GM19372 (cell line): ENCODE measurements around the gene RBM28.

Experiments
- ATAC-seq: cut with Tn5 transposase; IDR thresholded peaks from one replicate; pipeline ENCODE4 v1.9.1; 2021; ENCODE audit warnings: mild to moderate bottlenecking, low read depth, moderate library complexity; ENCODE audit not compliant: unreplicated experiment

RBM28 gene

DNA sequence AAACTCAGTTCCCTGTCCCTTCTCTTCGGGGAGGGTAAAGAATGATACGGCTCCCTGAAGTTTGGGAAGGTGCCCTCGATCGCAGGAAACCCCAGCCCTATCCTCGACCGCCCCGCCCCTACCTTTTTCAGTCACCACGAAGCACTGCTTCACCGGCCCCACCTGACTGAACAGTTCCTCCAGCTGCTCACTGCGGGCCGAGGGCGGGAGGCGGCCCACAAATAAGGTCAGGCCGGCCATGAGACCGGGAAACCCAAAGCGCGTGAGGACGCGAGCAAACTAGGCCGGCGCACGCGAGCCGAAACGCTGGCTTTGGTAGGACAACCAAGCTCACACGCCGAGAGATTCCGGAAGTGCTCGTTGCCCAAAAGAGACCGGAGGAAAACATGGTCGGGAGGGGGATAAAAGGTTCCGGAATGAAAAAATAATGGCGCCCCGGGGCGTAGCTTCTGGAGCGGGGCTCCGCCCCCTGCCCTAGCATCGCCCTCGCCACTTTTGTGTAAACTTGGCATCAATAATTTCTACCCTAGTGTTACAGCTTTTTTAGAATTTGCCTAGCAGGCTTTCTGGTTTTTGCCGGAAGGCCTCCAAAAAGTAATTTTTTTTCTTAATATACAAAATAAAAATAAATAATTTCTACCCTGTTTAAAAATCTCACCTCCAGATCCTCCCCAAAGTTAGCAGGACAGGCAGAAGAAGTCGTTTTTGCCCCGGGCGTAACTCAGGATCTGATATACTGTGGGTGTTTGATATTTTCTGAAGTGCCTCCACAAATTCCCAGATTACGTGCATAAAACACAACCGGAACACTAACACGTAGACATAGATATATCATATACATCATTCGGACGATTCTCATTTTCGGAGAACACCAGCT lies at the start of gene RBM28:
TSS of gene RBM28 (minus strand) at position 355 of the 877 bp plus-strand sequence. CDS start at position 240, 115 bp downstream.
- peak; percentile 94 for ATAC-seq

DNA sequence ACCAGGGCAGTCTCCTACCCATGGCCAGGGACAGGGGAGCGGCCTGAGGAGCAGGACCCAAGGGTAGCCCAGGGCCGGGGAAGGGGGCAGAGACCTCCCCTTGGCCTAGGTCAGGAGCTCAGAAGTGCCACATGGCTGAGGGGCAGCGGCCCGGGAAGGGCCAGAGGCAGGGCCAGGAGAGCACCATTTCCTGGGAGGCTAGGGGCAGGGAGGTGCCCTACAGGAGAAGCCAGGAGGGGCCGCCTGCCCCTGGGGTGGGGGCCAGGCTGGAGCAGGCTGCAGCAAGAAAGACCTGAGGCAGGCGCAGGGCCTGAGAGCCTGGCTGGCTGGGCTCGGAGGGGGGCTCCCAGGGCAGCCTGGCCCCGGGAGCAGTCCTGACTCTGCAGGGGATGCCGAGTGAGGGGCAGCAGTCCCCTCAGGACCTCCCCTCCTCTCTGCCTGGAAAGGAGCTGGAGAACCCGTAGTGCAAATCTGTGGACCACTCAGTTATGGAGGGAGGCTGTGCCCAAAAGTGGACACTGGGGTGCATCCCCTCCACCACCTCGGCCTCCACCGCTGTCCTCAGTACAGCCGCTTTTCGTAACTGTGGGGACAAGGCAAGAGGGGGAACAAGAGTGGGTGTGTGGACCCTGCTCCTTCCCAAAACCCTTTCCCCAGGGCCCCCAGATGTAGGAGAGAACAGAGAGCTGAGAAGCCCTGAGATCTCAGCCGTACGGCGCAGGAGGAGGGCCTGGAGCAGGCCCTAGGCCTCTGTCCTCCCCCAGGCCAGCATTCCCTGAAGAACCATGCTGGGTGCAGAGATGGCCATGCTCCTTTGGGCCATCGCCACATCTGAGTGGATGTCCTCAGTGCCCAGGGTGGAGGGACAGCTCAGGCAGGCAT lies 49.0 kb upstream of the RBM28 start:
- no peak for ATAC-seq

DNA sequence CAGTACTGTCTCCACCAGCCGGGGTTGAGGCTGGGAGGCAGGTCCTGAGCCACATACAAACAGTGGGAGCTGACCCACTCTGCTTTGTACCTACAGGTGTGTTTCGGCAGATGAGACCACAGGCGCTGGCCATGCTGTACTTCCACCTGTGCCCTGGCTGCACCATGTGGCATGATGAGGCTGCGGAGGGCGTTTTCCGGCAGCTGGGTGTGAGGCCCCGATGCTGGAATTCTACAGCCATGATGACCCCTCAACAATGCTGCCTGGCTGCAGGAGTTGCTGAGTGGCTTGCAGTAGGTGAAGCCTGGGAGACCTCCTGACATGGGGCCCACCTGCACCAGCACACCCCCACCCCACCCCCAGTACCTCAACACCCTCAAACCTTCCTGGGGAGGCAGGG lies 48.1 kb upstream of the RBM28 start:
- no peak for ATAC-seq

- ATAC-seq = no peak
These were observed 47.3 kb upstream of the RBM28 start for GRCh38 chr7:128390871-128391565.

GRCh38 chr7:128389618-128390329 lies 46.1 kb upstream of the RBM28 start:
- no peak for ATAC-seq

- no peak for ATAC-seq
These were observed 45.4 kb upstream of the RBM28 start for GRCh38 chr7:128389085-128389617.

GRCh38 chr7:128388145-128388485 lies 44.4 kb upstream of the RBM28 start:
- ATAC-seq = no peak

- ATAC-seq = peak; percentile 80
These were observed 43.8 kb upstream of the RBM28 start for GRCh38 chr7:128387216-128388144.

- ATAC-seq = no peak
These were observed 42.5 kb upstream of the RBM28 start for GRCh38 chr7:128385988-128386925.

DNA sequence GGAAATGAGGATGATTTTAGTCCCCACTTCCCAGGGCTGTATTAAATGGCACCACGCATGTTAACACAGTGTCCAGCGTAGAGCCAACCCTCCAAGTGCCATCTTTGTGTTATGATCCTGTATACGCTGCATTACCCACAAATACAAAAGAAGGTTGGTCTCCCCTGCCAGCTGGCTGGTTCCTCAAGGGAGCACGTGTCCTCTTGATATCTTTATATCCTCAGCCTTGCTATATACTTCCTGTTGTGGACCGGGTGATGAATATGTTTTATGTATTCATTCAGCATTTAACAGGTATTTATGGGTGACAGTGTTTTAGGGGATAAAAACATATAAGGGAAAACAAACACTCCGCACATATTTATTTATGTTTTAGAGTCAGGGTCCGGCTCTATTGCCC lies 41.0 kb upstream of the RBM28 start:
- ATAC-seq = no peak

DNA sequence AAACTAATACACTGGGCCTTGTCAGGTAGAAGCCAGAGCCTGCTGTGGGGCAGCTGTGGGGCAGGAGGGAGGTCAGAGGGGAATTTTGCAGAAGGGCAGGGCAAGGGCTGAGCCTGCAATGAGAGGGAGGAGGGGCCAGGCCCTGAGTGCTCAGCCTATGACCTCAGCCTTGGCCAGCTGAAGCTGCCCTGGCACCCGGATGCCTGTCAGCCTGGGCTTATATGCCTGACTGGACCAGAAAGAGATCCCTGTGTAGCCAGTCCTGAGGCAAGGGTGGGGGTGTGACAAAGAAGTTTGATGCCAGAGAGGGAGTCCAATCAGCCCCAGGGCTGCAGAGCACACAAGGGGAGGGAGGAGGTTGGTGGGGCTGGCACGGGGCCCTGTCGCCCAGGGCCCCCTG lies 40.1 kb upstream of the RBM28 start:
- ATAC-seq = no peak

GRCh38 chr7:128381161-128381821 lies 37.6 kb upstream of the RBM28 start:
- ATAC-seq = no peak

GRCh38 chr7:128380483-128381106 lies 36.9 kb upstream of the RBM28 start:
- ATAC-seq = no peak

- ATAC-seq = no peak
These were observed 36.3 kb upstream of the RBM28 start for GRCh38 chr7:128379900-128380479.

GRCh38 chr7:128378637-128379036 lies 34.9 kb upstream of the RBM28 start:
- no peak for ATAC-seq

DNA sequence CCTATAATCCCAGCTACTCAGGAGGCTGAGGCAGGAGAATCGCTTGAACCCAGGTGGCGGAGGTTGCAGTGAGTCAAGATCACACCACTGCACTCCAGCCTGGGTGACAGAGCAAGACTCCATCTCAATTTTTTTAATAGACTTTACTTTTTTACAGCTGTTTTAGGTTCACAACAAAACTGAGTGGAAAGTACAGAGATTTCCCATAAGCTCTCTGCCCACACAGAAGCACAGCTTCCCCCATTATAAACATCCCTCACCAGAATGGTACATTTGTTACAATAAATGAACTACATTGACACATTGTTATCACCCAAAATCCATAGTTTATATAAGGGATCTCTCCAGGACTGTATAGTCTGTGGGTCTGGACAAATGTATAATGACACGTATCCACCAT lies 32.4 kb upstream of the RBM28 start:
- no peak for ATAC-seq

GRCh38 chr7:128374041-128374440 lies 30.3 kb upstream of the RBM28 start:
- ATAC-seq = no peak
